Effector memory CD4-positive, alpha-beta T cell (primary cell): Measurements from ENCODE around the gene TPP1.

Experiments
- DNase-seq, 3 donors: peaks; one replicate each; pipeline ENCODE4 v3.0.0-alpha.2; 2020
- H3K27ac ChIP-seq: 2 replicates; pipeline ENCODE4 v1.7.0; 2013; ENCODE audit warnings: mild to moderate bottlenecking, low read length, moderate library complexity; ENCODE audit not compliant: insufficient read depth, poor library complexity, severe bottlenecking
- H3K27me3 ChIP-seq: replicated peaks from 2 replicates; pipeline ENCODE4 v1.7.0; 2013; ENCODE audit warnings: mild to moderate bottlenecking, low read length; ENCODE audit not compliant: insufficient read depth, control insufficient read depth, poor library complexity, severe bottlenecking
- H3K36me3 ChIP-seq: 2 replicates; pipeline ENCODE4 v1.7.0; 2013; ENCODE audit warnings: mild to moderate bottlenecking, low read length, moderate library complexity; ENCODE audit not compliant: control insufficient read depth, insufficient read depth
- H3K4me1 ChIP-seq: 2 replicates; pipeline ENCODE4 v1.7.0; 2013; ENCODE audit warnings: low read length, mild to moderate bottlenecking; ENCODE audit not compliant: control insufficient read depth, insufficient read depth, poor library complexity, severe bottlenecking
- H3K4me3 ChIP-seq: 2 replicates; pipeline ENCODE4 v1.7.0; 2013; ENCODE audit warnings: low read length, low read depth, mild to moderate bottlenecking; ENCODE audit not compliant: insufficient read depth, poor library complexity, severe bottlenecking
- H3K9me3 ChIP-seq: 2 replicates; pipeline ENCODE4 v1.7.0; 2013; ENCODE audit warnings: mild to moderate bottlenecking, low read length, moderate library complexity; ENCODE audit not compliant: control insufficient read depth

TPP1 gene

DNA sequence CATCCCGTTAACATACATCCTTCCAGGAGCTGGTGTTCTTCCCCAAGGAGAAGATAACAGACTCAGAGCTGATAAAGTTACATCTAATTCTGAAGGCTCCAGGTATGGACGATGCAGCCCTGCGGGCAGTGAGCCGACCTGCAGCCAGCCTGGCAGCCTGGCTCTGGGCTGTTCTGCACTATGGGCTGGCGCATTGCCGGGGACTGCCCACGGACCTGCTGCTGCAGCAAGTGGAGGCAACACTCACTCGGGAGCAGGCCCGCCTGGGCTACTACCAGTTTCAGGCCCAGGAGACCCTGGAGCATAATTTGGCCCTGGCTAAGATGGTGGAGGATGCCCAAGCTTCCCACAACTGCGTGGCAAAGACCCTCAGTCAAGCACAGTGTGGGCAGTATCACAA lies 55.6 kb downstream of the TPP1 start:
- DNase-seq = no peak
- Histone ChIP-seq H3K36me3 (no peaks in the 10 kb centered on the region), H3K4me3 (no peak overlapping the region), H3K27me3 (no peaks in the 10 kb centered on the region), H3K4me1 (no peaks in the 10 kb centered on the region), H3K27ac (no peak overlapping the region), H3K9me3 (no peaks in the 10 kb centered on the region)

GRCh38 chr11:6563121-6563619 lies 56.1 kb downstream of the TPP1 start:
- no peak overlapping the region for H3K27ac ChIP-seq
- no peaks in the 10 kb centered on the region for H3K9me3 ChIP-seq
- H3K4me1 ChIP-seq = no peaks in the 10 kb centered on the region
- H3K27me3 ChIP-seq = no peaks in the 10 kb centered on the region
- no peaks in the 10 kb centered on the region for H3K36me3 ChIP-seq
- DNase-seq = no peak
- H3K4me3 ChIP-seq = no peak overlapping the region
